WTC11 (cell line): Measurements from ENCODE around the gene NLGN3. TPM values are rescaled to one million over a fixed set of nuclear protein-coding genes. Genes with fewer than 3 reads are reported as not detected.

Source experiments
- ATAC-seq: fragments of 200-7000 bp; cut with Tn5 transposase; 2 replicates; pipeline ENCODE4 v1.10.0; 2021; ENCODE audit warnings: mild to moderate bottlenecking, moderate library complexity
- CTCF ChIA-PET: fragments of 300-600 bp; sonication (Branson Sonifier 250); formaldehyde crosslinking; loops from one replicate; lab custom pipeline; 2021; ENCODE audit warnings: antibody characterized with exemption; lab: Charles Lee
- POLR2A ChIA-PET: fragments of 350-600 bp; sonication (Branson Sonifier 250); formaldehyde crosslinking; loops from one replicate; lab custom pipeline; 2021; ENCODE audit warnings: antibody characterized with exemption; lab: Charles Lee
- DNase-seq: peaks from one replicate; pipeline ENCODE4 v3.0.0; 2021; ENCODE audit warnings: low spot score
- H3K27ac Mint-ChIP-seq: 2 replicates; pipeline ENCODE4 v1.8.0; 2021; ENCODE audit warnings: mixed read lengths
- H3K27me3 Mint-ChIP-seq: 2 replicates; pipeline ENCODE4 v1.8.0; 2021; ENCODE audit warnings: low read depth, mild to moderate bottlenecking, moderate library complexity, mixed read lengths
- H3K36me3 Mint-ChIP-seq: 2 replicates; pipeline ENCODE4 v1.8.0; 2021; ENCODE audit warnings: mixed read lengths
- H3K4me1 Mint-ChIP-seq: 2 replicates; pipeline ENCODE4 v1.8.0; 2022; ENCODE audit warnings: mixed read lengths
- H3K4me3 Mint-ChIP-seq: 2 replicates; pipeline ENCODE4 v1.8.0; 2021; ENCODE audit warnings: mild to moderate bottlenecking, moderate library complexity, mixed read lengths
- H3K9me3 Mint-ChIP-seq: 2 replicates; pipeline ENCODE4 v1.8.0; 2021; ENCODE audit warnings: mixed read lengths
- ELF4 ChIP-seq: sonication (generic); formaldehyde crosslinking; IDR thresholded peaks from 2 replicates; pipeline ENCODE4 v1.8.1; 2022; ENCODE audit warnings: low read depth, mild to moderate bottlenecking, moderate library complexity, missing genetic modification reagents
- ESRRA ChIP-seq: sonication (generic); formaldehyde crosslinking; IDR thresholded peaks from 2 replicates; pipeline ENCODE4 v1.8.1; 2022; ENCODE audit warnings: mild to moderate bottlenecking, missing genetic modification reagents, borderline replicate concordance
- GTF2I ChIP-seq: fragments of 250-450 bp; sonication (Bioruptor Pico); conservative IDR thresholded peaks from 2 replicates; pipeline ENCODE4 v1.4.0; 2021; ENCODE audit warnings: mild to moderate bottlenecking
- IRF2 ChIP-seq: sonication (generic); formaldehyde crosslinking; IDR thresholded peaks from 2 replicates; pipeline ENCODE4 v1.8.0; 2022; ENCODE audit warnings: low read depth, missing genetic modification reagents, borderline replicate concordance
- NFYB ChIP-seq: sonication (generic); formaldehyde crosslinking; conservative IDR thresholded peaks from 2 replicates; pipeline ENCODE4 v1.8.0; 2022; ENCODE audit warnings: low read depth, missing genetic modification reagents
- NR3C1 ChIP-seq: sonication (generic); formaldehyde crosslinking; conservative IDR thresholded peaks from 2 replicates; pipeline ENCODE4 v1.8.1; 2023; ENCODE audit warnings: low read depth, mild to moderate bottlenecking, missing genetic modification reagents
- SMAD4 ChIP-seq: sonication (generic); formaldehyde crosslinking; IDR thresholded peaks from 2 replicates; pipeline ENCODE4 v1.8.0; 2022; ENCODE audit warnings: mild to moderate bottlenecking, missing genetic modification reagents
- SP1 ChIP-seq: sonication (generic); formaldehyde crosslinking; conservative IDR thresholded peaks from 2 replicates; pipeline ENCODE4 v1.8.1; 2022; ENCODE audit warnings: missing genetic modification reagents
- ZBTB21 ChIP-seq: sonication (generic); formaldehyde crosslinking; IDR thresholded peaks from 2 replicates; pipeline ENCODE4 v1.8.1; 2023; ENCODE audit warnings: mild to moderate bottlenecking, missing genetic modification reagents, borderline replicate concordance
- ZNF317 ChIP-seq: sonication (generic); formaldehyde crosslinking; IDR thresholded peaks from 2 replicates; pipeline ENCODE4 v1.8.1; 2023; ENCODE audit warnings: low read depth, mild to moderate bottlenecking, moderate library complexity, missing genetic modification reagents, borderline replicate concordance
- ZNF416 ChIP-seq: fragments of 250-450 bp; sonication (Bioruptor Pico); IDR thresholded peaks from 2 replicates; pipeline ENCODE4 v1.9.0; 2021; ENCODE audit warnings: mild to moderate bottlenecking, inconsistent platforms
- ZNF671 ChIP-seq: fragments of 250-450 bp; sonication (Bioruptor Pico); IDR thresholded peaks from 2 replicates; pipeline ENCODE4 v1.8.0; 2021; ENCODE audit warnings: mild to moderate bottlenecking
- total RNA-seq: library from RNA; stranded (reverse); gene quantifications from 3 replicates; pipeline ENCODE4 v1.2.3, GENCODE V29; 2021
- TF ChIP-seq, protein P1 (sequence below): sonication (generic); formaldehyde crosslinking; IDR thresholded peaks from 2 replicates; pipeline ENCODE4 v1.8.1; 2022; ENCODE audit warnings: mild to moderate bottlenecking, missing genetic modification reagents, moderate library complexity, borderline replicate concordance
- TF ChIP-seq, protein P2 (sequence below): fragments of 250-450 bp; sonication (Bioruptor Pico); IDR thresholded peaks from 2 replicates; pipeline ENCODE4 v2.1.2; 2022; ENCODE audit warnings: mild to moderate bottlenecking, moderate library complexity
- TF ChIP-seq, protein P3 (sequence below): sonication (generic); formaldehyde crosslinking; IDR thresholded peaks from 2 replicates; pipeline ENCODE4 v1.8.1; 2023; ENCODE audit warnings: mild to moderate bottlenecking, missing genetic modification reagents, moderate library complexity
- TF ChIP-seq, protein P4 (sequence below): sonication (generic); formaldehyde crosslinking; IDR thresholded peaks from 2 replicates; pipeline ENCODE4 v1.8.1; 2022; ENCODE audit warnings: low read depth, mild to moderate bottlenecking, moderate library complexity, missing genetic modification reagents, borderline replicate concordance
- TF ChIP-seq, protein P5 (sequence below): fragments of 250-450 bp; sonication (Bioruptor Pico); IDR thresholded peaks from 2 replicates; pipeline ENCODE4 v1.8.0; 2021; ENCODE audit warnings: mild to moderate bottlenecking
- TF ChIP-seq, protein P6 (sequence below): sonication (generic); formaldehyde crosslinking; IDR thresholded peaks from 2 replicates; pipeline ENCODE4 v1.8.0; 2023; ENCODE audit warnings: mild to moderate bottlenecking, missing genetic modification reagents

NLGN3 gene
- total RNA-seq, 1 experiment from 2014 or later = 10.8 TPM

DNA sequence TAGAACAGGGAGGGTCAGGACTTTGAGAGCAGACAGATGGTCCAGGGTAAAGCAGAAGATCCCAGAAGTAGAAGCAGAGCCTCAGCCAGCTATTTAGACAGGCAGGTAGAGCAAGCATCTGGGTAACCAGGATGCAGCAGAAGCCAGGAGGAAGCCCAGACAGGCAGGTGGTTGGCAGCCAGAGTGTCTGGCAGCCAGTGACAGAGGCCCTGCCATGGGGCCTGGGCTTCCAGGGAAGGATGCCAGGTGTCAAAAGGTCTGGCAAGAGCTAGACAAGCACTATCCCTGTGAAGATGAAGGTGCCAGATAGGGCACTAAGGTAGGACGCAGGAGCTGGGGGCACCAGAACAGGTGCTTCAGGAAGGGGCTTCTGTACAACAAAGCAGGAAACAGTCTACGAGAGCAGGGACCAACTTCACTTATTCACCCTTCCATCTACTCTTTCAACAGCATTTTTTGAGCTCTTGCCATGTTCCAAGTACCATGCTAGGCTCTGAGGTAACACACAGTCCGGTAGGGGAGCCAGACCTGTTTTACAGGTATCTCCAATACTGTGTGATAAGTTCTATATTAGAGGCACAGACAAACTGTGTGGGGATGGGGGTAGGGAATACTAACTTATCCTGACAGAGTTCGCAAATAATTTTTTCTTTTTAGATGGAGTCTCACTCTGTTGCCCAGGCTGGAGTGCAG lies 40.3 kb downstream of the NLGN3 start:
- Mint-ChIP-seq H3K27me3 (no peaks in the 10 kb centered on the region), H3K27ac (no peak overlapping the region), H3K4me1 (peaks cover 24% of the 10 kb centered on the region), H3K9me3 (no peaks in the 10 kb centered on the region), H3K36me3 (no peaks in the 10 kb centered on the region), H3K4me3 (no peak overlapping the region)
- CTCF ChIA-PET = no interaction called here
- POLR2A ChIA-PET = interaction anchor here (0.6 kb wide), 1 partner anchor 25 kb away, joined by 3 read pairs; no protein-coding TSS in a partner anchor
- TF ChIP-seq, protein P1, sequence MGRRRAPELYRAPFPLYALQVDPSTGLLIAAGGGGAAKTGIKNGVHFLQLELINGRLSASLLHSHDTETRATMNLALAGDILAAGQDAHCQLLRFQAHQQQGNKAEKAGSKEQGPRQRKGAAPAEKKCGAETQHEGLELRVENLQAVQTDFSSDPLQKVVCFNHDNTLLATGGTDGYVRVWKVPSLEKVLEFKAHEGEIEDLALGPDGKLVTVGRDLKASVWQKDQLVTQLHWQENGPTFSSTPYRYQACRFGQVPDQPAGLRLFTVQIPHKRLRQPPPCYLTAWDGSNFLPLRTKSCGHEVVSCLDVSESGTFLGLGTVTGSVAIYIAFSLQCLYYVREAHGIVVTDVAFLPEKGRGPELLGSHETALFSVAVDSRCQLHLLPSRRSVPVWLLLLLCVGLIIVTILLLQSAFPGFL = no peak
- TF ChIP-seq NR3C1 (CRISPR knock-in tag) (no peak), SP1 (CRISPR knock-in tag) (no peak), ELF4 (CRISPR knock-in tag) (no peak), IRF2 (CRISPR knock-in tag) (no peak), ZNF671 (no peak), GTF2I (CRISPR knock-in tag) (no peak), ZNF416 (CRISPR knock-in tag) (no peak), ZNF317 (no peak), NFYB (CRISPR knock-in tag) (no peak), ESRRA (CRISPR knock-in tag) (no peak), ZBTB21 (CRISPR knock-in tag) (no peak), SMAD4 (no peak)
- TF ChIP-seq, protein P2, sequence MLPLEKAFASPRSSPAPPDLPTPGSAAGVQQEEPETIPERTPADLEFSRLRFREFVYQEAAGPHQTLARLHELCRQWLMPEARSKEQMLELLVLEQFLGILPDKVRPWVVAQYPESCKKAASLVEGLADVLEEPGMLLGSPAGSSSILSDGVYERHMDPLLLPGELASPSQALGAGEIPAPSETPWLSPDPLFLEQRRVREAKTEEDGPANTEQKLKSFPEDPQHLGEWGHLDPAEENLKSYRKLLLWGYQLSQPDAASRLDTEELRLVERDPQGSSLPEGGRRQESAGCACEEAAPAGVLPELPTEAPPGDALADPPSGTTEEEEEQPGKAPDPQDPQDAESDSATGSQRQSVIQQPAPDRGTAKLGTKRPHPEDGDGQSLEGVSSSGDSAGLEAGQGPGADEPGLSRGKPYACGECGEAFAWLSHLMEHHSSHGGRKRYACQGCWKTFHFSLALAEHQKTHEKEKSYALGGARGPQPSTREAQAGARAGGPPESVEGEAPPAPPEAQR (CRISPR knock-in tag) = no peak
- TF ChIP-seq, protein P3, sequence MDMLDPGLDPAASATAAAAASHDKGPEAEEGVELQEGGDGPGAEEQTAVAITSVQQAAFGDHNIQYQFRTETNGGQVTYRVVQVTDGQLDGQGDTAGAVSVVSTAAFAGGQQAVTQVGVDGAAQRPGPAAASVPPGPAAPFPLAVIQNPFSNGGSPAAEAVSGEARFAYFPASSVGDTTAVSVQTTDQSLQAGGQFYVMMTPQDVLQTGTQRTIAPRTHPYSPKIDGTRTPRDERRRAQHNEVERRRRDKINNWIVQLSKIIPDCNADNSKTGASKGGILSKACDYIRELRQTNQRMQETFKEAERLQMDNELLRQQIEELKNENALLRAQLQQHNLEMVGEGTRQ = no peak
- TF ChIP-seq, protein P4, sequence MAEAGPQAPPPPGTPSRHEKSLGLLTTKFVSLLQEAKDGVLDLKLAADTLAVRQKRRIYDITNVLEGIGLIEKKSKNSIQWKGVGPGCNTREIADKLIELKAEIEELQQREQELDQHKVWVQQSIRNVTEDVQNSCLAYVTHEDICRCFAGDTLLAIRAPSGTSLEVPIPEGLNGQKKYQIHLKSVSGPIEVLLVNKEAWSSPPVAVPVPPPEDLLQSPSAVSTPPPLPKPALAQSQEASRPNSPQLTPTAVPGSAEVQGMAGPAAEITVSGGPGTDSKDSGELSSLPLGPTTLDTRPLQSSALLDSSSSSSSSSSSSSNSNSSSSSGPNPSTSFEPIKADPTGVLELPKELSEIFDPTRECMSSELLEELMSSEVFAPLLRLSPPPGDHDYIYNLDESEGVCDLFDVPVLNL (CRISPR knock-in tag) = no peak
- TF ChIP-seq, protein P5, sequence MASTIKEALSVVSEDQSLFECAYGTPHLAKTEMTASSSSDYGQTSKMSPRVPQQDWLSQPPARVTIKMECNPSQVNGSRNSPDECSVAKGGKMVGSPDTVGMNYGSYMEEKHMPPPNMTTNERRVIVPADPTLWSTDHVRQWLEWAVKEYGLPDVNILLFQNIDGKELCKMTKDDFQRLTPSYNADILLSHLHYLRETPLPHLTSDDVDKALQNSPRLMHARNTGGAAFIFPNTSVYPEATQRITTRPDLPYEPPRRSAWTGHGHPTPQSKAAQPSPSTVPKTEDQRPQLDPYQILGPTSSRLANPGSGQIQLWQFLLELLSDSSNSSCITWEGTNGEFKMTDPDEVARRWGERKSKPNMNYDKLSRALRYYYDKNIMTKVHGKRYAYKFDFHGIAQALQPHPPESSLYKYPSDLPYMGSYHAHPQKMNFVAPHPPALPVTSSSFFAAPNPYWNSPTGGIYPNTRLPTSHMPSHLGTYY (CRISPR knock-in tag) = no peak
- TF ChIP-seq, protein P6, sequence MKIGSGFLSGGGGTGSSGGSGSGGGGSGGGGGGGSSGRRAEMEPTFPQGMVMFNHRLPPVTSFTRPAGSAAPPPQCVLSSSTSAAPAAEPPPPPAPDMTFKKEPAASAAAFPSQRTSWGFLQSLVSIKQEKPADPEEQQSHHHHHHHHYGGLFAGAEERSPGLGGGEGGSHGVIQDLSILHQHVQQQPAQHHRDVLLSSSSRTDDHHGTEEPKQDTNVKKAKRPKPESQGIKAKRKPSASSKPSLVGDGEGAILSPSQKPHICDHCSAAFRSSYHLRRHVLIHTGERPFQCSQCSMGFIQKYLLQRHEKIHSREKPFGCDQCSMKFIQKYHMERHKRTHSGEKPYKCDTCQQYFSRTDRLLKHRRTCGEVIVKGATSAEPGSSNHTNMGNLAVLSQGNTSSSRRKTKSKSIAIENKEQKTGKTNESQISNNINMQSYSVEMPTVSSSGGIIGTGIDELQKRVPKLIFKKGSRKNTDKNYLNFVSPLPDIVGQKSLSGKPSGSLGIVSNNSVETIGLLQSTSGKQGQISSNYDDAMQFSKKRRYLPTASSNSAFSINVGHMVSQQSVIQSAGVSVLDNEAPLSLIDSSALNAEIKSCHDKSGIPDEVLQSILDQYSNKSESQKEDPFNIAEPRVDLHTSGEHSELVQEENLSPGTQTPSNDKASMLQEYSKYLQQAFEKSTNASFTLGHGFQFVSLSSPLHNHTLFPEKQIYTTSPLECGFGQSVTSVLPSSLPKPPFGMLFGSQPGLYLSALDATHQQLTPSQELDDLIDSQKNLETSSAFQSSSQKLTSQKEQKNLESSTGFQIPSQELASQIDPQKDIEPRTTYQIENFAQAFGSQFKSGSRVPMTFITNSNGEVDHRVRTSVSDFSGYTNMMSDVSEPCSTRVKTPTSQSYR (CRISPR knock-in tag) = no peak
- ATAC-seq = no peak
- DNase-seq = no peak
